SK-N-SH (cell line): ENCODE results near the gene FAM83D. TPM values are rescaled to one million over a fixed set of nuclear protein-coding genes. Genes with fewer than 3 reads are reported as not detected.

Experiments
- CTCF ChIA-PET: fragments of 300-600, 350-600 bp; formaldehyde crosslinking; extraction: SDS; loops from one replicate; lab custom pipeline; 2021; lab: Yijun Ruan, JAX
- POLR2A ChIA-PET: fragments of 350-600 bp; sonication (Branson Sonifier 250); formaldehyde crosslinking; extraction: SDS; loops from one replicate; lab custom pipeline; 2020; ENCODE audit warnings: antibody characterized with exemption, inconsistent platforms; lab: Yijun Ruan, JAX
- DNase-seq: peaks from one replicate; pipeline ENCODE4 v3.0.0; 2012
- H2AFZ ChIP-seq: fragments of 200-600 bp; sonication (generic); 2 replicates; pipeline ENCODE4 v1.8.1; 2016; ENCODE audit warnings: antibody characterized with exemption, mild to moderate bottlenecking, low read depth
- H3F3A ChIP-seq: fragments of 200-600 bp; sonication (generic); replicated peaks from 2 replicates; pipeline ENCODE3; 2016; ENCODE audit warnings: antibody characterized with exemption, mild to moderate bottlenecking; ENCODE audit not compliant: insufficient read depth
- H3K27ac ChIP-seq, 2 experiments: fragments of 200-500 bp in 1 of 2; fragments of 200-600 bp in 1 of 2; sonication (Bioruptor generic) in 1 of 2; sonication (generic), shearing (Covaris generic) in 1 of 2; 2 replicates each; pipeline versions ENCODE4 v1.5.1 to v1.6.1; 2014 to 2016; ENCODE audit warnings: low read depth in 2 of 2, inconsistent platforms in 1 of 2, low read length in 1 of 2, mild to moderate bottlenecking in 1 of 2, mixed read lengths in 1 of 2
- H3K27me3 ChIP-seq: fragments of 200-600 bp; sonication (generic), shearing (Covaris generic); 2 replicates; pipeline ENCODE4 v1.6.1; 2016; ENCODE audit warnings: mixed run types; ENCODE audit not compliant: insufficient read depth
- H3K36me3 ChIP-seq, 2 experiments: fragments of 200-500 bp in 1 of 2; fragments of 200-600 bp in 1 of 2; sonication (Bioruptor generic) in 1 of 2; sonication (generic) in 1 of 2; replicated peaks in 1 of 2; 2 replicates each; pipeline versions ENCODE3 to v1.5.1; 2014 to 2016; ENCODE audit warnings: low read length in 1 of 2, mild to moderate bottlenecking in 1 of 2; ENCODE audit not compliant: insufficient read depth in 2 of 2, control insufficient read depth in 1 of 2
- H3K4me1 ChIP-seq, 2 experiments: fragments of 200-500 bp in 1 of 2; fragments of 200-600 bp in 1 of 2; sonication (Bioruptor generic) in 1 of 2; sonication (generic), shearing (Covaris generic) in 1 of 2; 2 replicates each; pipeline versions ENCODE4 v1.5.1 to v1.6.1; 2014 to 2016; ENCODE audit warnings: low read depth in 1 of 2, low read length in 1 of 2, mixed run types in 1 of 2; ENCODE audit not compliant: insufficient read depth in 2 of 2, control insufficient read depth in 1 of 2
- H3K4me2 ChIP-seq: fragments of 200-600 bp; sonication (generic), shearing (Covaris generic); 2 replicates; pipeline ENCODE4 v1.6.1; 2017; ENCODE audit warnings: mixed run types
- H3K4me3 ChIP-seq, 2 experiments: fragments of 200-500 bp in 1 of 2; fragments of 200-600 bp in 1 of 2; sonication (Bioruptor generic) in 1 of 2; sonication (generic), shearing (Covaris generic) in 1 of 2; 2 replicates each; pipeline versions ENCODE4 v1.5.1 to v1.8.1; 2014 to 2016; ENCODE audit warnings: low read depth in 2 of 2, inconsistent platforms in 1 of 2, low read length in 1 of 2, mild to moderate bottlenecking in 1 of 2, mixed read lengths in 1 of 2, moderate library complexity in 1 of 2
- H3K79me2 ChIP-seq: fragments of 200-600 bp; sonication (generic); 2 replicates; pipeline ENCODE4 v1.8.1; 2017; ENCODE audit warnings: mild to moderate bottlenecking; ENCODE audit not compliant: insufficient read depth
- H3K9ac ChIP-seq: fragments of 200-600 bp; sonication (generic); 2 replicates; pipeline ENCODE4 v1.6.1; 2017; ENCODE audit warnings: mixed run types
- H3K9me2 ChIP-seq: fragments of 200-600 bp; sonication (generic); 2 replicates; pipeline ENCODE4 v1.6.1; 2017; ENCODE audit warnings: mixed run types
- H3K9me3 ChIP-seq: fragments of 200-600 bp; sonication (generic); 2 replicates; pipeline ENCODE4 v1.6.1; 2017; ENCODE audit warnings: mixed run types, mild to moderate bottlenecking, moderate library complexity
- H4K20me1 ChIP-seq: fragments of 200-600 bp; sonication (generic); 2 replicates; pipeline ENCODE4 v1.6.1; 2017; ENCODE audit warnings: mild to moderate bottlenecking, mixed run types; ENCODE audit not compliant: insufficient read depth
- EP300 ChIP-seq, 2 experiments: IDR thresholded peaks; 2 replicates each; pipeline versions ENCODE4 v1.4.0 to v1.6.1; 2012; ENCODE audit warnings: borderline replicate concordance in 1 of 2, low read depth in 1 of 2, low read length in 1 of 2
- FOXJ3 ChIP-seq: sonication (generic); formaldehyde crosslinking; IDR thresholded peaks from 2 replicates; pipeline ENCODE4 v1.5.1; 2020; ENCODE audit warnings: mild to moderate bottlenecking, missing genetic modification reagents
- GABPA ChIP-seq: IDR thresholded peaks from 2 replicates; pipeline ENCODE4 v1.4.0; 2012; ENCODE audit warnings: low read depth, mild to moderate bottlenecking
- GATA2 ChIP-seq: sonication (generic); formaldehyde crosslinking; IDR thresholded peaks from 2 replicates; pipeline ENCODE4 v1.5.0; 2020; ENCODE audit warnings: mild to moderate bottlenecking, missing genetic modification reagents
- MEF2A ChIP-seq: IDR thresholded peaks from 2 replicates; pipeline ENCODE4 v1.4.0; 2012; ENCODE audit warnings: low read depth, borderline replicate concordance
- NRF1 ChIP-seq: IDR thresholded peaks from 2 replicates; pipeline ENCODE4 v1.6.1; 2012; ENCODE audit warnings: low read depth, mild to moderate bottlenecking, low read length
- POLR2AphosphoS5 ChIP-seq: IDR thresholded peaks from 2 replicates; pipeline ENCODE4 v1.6.1; 2012; ENCODE audit warnings: low read depth, low read length
- RAD21 ChIP-seq: IDR thresholded peaks from 2 replicates; pipeline ENCODE4 v1.6.1; 2012; ENCODE audit warnings: mild to moderate bottlenecking, low read length
- RFX5 ChIP-seq: IDR thresholded peaks from 2 replicates; pipeline ENCODE4 v1.6.1; 2012; ENCODE audit warnings: mild to moderate bottlenecking, improper control_type of control experiment, low read length
- RXRA ChIP-seq: IDR thresholded peaks from 2 replicates; pipeline ENCODE4 v1.4.0; 2012; ENCODE audit warnings: low read depth, mild to moderate bottlenecking, borderline replicate concordance
- SIN3A ChIP-seq: IDR thresholded peaks from 2 replicates; pipeline ENCODE4 v1.6.1; 2012; ENCODE audit warnings: low read depth, mild to moderate bottlenecking, low read length, moderate library complexity, borderline replicate concordance
- TAF1 ChIP-seq: IDR thresholded peaks from 2 replicates; pipeline ENCODE4 v1.6.1; 2012; ENCODE audit warnings: low read depth, mild to moderate bottlenecking, low read length, moderate library complexity, borderline replicate concordance
- TCF12 ChIP-seq: IDR thresholded peaks from 2 replicates; pipeline ENCODE4 v1.4.0; 2012
- WGBS: methylation state at CpG from one replicate; pipeline ENCODE4 v1.1.6; 2017; ENCODE audit warnings: low lambda C conversion rate; 5-methylcytosine and 5-hydroxymethylcytosine counted together
- polyA plus RNA-seq, 3 experiments: library from polyadenylated mRNA; depleted of rRNA; stranded (reverse); fragments of >200 nt; gene quantifications; 2 replicates each; pipeline ENCODE4 v1.2.3, GENCODE V29; 2012
- TF ChIP-seq, protein P1 (sequence below): IDR thresholded peaks from 2 replicates; pipeline ENCODE4 v1.4.0; 2012; ENCODE audit warnings: low read depth, borderline replicate concordance
- TF ChIP-seq, protein P2 (sequence below): fragments of 150-350 bp; IDR thresholded peaks from 2 replicates; pipeline ENCODE4 v1.6.1; 2016; ENCODE audit warnings: mild to moderate bottlenecking, low read depth, low read length
- TF ChIP-seq, protein P3 (sequence below): IDR thresholded peaks from 2 replicates; pipeline ENCODE4 v1.4.0; 2012; ENCODE audit warnings: low read depth, borderline replicate concordance
- TF ChIP-seq, protein P4 (sequence below): IDR thresholded peaks from 2 replicates; pipeline ENCODE4 v1.4.0; 2012; ENCODE audit warnings: low read depth

Gene FAM83D
- polyA plus RNA-seq, 1 of the 3 experiments (the other 2 are of a cell fraction) = 21.5 TPM

DNA sequence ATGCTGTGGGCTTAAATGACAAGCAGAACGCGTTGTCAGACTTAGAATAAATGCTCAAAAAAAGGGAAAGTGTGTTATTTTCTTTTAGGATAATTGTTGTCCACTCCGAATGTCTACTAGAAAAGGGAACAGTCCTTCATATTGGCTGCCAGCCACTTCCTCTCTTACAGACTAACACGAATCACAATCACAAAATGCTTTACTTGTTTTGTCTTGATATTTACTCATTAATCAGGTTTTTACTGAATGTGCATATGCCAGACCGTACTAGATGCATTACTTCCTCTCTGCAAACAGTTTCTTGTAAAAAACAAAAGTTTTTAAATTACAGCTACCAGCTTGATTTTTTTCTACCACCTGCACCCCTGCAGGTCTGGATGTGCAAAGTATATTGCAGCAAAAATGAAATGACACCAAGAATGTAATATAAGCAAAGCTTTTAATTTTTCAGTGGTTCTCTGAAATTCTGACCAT lies 36.7 kb downstream of the FAM83D start:
- no peaks in the 10 kb centered on the region for H3K9me3 ChIP-seq
- no peaks in the 10 kb centered on the region for H3K9me2 ChIP-seq
- POLR2A ChIA-PET = interaction anchor here (0.9 to 1.7 kb wide), 4 partner anchors 10 to 289 kb away, joined by 3 to 20 read pairs (median 4); partner anchors contain the start of gene FAM83D
- H2AFZ ChIP-seq = peak overlapping the region; percentile 85; the same call in 1 of the 2 replicates
- peak overlapping the region; percentile 92 for H3K9ac ChIP-seq
- 9% methylated on average over 5 of the region's 5 CpGs for WGBS
- CTCF ChIA-PET = interaction anchor here (0.6 to 2.7 kb wide), 10 partner anchors 9 to 318 kb away, joined by 3 to 20 read pairs (median 4); partner anchors contain the start of gene FAM83D
- peak overlapping the region; percentile 79 for H3K4me2 ChIP-seq
- DNase-seq = no peak
- H3K4me3 ChIP-seq = peak overlapping the region; percentile 93 to 100
- H3K27ac ChIP-seq = peak overlapping the region; percentile 89 to 93
- H3K4me1 ChIP-seq = peaks cover 7 to 9% of the 10 kb centered on the region in 2 experiments; a peak in 3 of 4 replicates
- no peaks in the 10 kb centered on the region for H3K27me3 ChIP-seq
- H3K79me2 ChIP-seq = peaks cover 57% of the 10 kb centered on the region
- TF ChIP-seq RFX5 (no peak), SIN3A (no peak), FOXJ3 (CRISPR knock-in tag) (no peak), RAD21 (no peak)
- TF ChIP-seq, protein P1, sequence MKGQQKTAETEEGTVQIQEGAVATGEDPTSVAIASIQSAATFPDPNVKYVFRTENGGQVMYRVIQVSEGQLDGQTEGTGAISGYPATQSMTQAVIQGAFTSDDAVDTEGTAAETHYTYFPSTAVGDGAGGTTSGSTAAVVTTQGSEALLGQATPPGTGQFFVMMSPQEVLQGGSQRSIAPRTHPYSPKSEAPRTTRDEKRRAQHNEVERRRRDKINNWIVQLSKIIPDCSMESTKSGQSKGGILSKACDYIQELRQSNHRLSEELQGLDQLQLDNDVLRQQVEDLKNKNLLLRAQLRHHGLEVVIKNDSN = no peak
- TF ChIP-seq, protein P2, sequence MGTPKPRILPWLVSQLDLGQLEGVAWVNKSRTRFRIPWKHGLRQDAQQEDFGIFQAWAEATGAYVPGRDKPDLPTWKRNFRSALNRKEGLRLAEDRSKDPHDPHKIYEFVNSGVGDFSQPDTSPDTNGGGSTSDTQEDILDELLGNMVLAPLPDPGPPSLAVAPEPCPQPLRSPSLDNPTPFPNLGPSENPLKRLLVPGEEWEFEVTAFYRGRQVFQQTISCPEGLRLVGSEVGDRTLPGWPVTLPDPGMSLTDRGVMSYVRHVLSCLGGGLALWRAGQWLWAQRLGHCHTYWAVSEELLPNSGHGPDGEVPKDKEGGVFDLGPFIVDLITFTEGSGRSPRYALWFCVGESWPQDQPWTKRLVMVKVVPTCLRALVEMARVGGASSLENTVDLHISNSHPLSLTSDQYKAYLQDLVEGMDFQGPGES = no peak
- H3K36me3 ChIP-seq = peaks cover 7 to 13% of the 10 kb centered on the region in 2 experiments
- peaks cover 10% of the 10 kb centered on the region for H3F3A ChIP-seq
- H4K20me1 ChIP-seq = no peaks in the 10 kb centered on the region

DNA sequence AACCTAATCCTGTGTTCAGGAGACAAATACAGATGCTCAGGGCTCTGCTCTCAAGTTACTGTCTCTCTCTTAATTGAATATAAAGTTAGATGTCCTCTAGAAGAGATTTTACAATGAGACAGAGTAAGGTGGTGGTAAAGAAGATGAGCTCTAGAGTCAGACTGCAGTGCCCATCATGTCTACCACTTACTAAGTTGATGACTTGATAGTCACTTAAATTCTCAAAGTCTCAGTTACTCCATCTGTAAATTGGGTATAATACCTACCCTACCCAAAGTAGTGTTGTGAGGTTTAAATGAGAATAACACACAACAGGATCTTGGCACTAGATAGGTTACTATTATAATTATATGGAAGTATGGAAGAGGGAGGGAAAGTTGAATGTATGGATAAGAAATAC lies 37.5 kb downstream of the FAM83D start:
- POLR2A ChIA-PET = no interaction called here
- H3K79me2 ChIP-seq = peaks cover 64% of the 10 kb centered on the region
- H3K9ac ChIP-seq = no peak overlapping the region
- DNase-seq = no peak
- peaks cover 10% of the 10 kb centered on the region for H3F3A ChIP-seq
- CTCF ChIA-PET = interaction anchor here (1.6 to 2.7 kb wide), 5 partner anchors 10 to 85 kb away, joined by 4 to 20 read pairs (median 7); partner anchors contain the start of gene FAM83D
- peaks cover 7 to 13% of the 10 kb centered on the region in 2 experiments for H3K36me3 ChIP-seq
- no peak overlapping the region for H3K27ac ChIP-seq
- no peaks in the 10 kb centered on the region for H3K27me3 ChIP-seq
- no peaks in the 10 kb centered on the region for H4K20me1 ChIP-seq
- no peaks in the 10 kb centered on the region for H3K9me2 ChIP-seq
- no peak overlapping the region for H3K4me3 ChIP-seq
- no peaks in the 10 kb centered on the region for H3K9me3 ChIP-seq
- H2AFZ ChIP-seq = no peak overlapping the region
- H3K4me2 ChIP-seq = peak overlapping the region; percentile 79
- TF ChIP-seq POLR2AphosphoS5 (no peak), RFX5 (no peak), TAF1 (no peak), RAD21 (no peak), RXRA (no peak), MEF2A (no peak), GABPA (no peak), EP300 (IDR thresholded peaks at IDR 0.05; ENCODE audit: borderline replicate concordance in 1 of 2, low read depth in 1 of 2, low read length in 1 of 2) (no peak), TCF12 (no peak), NRF1 (no peak), GATA2 (CRISPR knock-in tag) (no peak)
- TF ChIP-seq, protein P3, sequence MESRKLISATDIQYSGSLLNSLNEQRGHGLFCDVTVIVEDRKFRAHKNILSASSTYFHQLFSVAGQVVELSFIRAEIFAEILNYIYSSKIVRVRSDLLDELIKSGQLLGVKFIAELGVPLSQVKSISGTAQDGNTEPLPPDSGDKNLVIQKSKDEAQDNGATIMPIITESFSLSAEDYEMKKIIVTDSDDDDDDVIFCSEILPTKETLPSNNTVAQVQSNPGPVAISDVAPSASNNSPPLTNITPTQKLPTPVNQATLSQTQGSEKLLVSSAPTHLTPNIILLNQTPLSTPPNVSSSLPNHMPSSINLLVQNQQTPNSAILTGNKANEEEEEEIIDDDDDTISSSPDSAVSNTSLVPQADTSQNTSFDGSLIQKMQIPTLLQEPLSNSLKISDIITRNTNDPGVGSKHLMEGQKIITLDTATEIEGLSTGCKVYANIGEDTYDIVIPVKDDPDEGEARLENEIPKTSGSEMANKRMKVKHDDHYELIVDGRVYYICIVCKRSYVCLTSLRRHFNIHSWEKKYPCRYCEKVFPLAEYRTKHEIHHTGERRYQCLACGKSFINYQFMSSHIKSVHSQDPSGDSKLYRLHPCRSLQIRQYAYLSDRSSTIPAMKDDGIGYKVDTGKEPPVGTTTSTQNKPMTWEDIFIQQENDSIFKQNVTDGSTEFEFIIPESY = no peak
- TF ChIP-seq, protein P4, sequence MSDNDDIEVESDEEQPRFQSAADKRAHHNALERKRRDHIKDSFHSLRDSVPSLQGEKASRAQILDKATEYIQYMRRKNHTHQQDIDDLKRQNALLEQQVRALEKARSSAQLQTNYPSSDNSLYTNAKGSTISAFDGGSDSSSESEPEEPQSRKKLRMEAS = no peak
- TF ChIP-seq, all 33 proteins: peak for 0
- peaks cover 7 to 9% of the 10 kb centered on the region in 2 experiments; a peak in 3 of 4 replicates for H3K4me1 ChIP-seq
